ENCODE results near the gene PDE3A.
"Not testable (repeated sequence)": the region's sequence is repeated elsewhere in the genome, so short reads cannot be mapped to it uniquely, and the experiment has no call there.

PDE3A gene

GRCh38 chr12:20368114-20368650 is at the start of gene PDE3A:
PDE3A (plus strand) TSS chr12:20368537; CDS start chr12:20369285, 748 bp downstream.
- in situ Hi-C loops (cut with HindIII; ENCODE audit: low pct_ligation_motif_present, low pct_unique_long_range_greater_than_20kb, low sequenced_read_pairs), result no loop called here
- DNase-seq, result peak; percentile 80

GRCh38 chr12:20319366-20319765 is 49.0 kb upstream of the PDE3A start:
- in situ Hi-C loops (cut with HindIII; ENCODE audit: low pct_ligation_motif_present, low pct_unique_long_range_greater_than_20kb, low sequenced_read_pairs), result no loop called here
- DNase-seq, result no peak

- in situ Hi-C loops (cut with HindIII; ENCODE audit: low pct_ligation_motif_present, low pct_unique_long_range_greater_than_20kb, low sequenced_read_pairs), result no loop called here
- no peak for DNase-seq
These were observed 47.8 kb upstream of the PDE3A start for GRCh38 chr12:20320552-20320951.

- DNase-seq; in situ Hi-C loops (cut with HindIII; ENCODE audit: low pct_ligation_motif_present, low pct_unique_long_range_greater_than_20kb, low sequenced_read_pairs): not testable (repeated sequence)
These were observed 37.4 kb upstream of the PDE3A start for GRCh38 chr12:20330826-20331505.

- in situ Hi-C loops (cut with HindIII; ENCODE audit: low pct_ligation_motif_present, low pct_unique_long_range_greater_than_20kb, low sequenced_read_pairs), result no loop called here
- DNase-seq, result no peak
These were observed 29.3 kb upstream of the PDE3A start for GRCh38 chr12:20339060-20339459.

GRCh38 chr12:20342111-20342510 is 26.2 kb upstream of the PDE3A start:
- in situ Hi-C loops (cut with HindIII; ENCODE audit: low pct_ligation_motif_present, low pct_unique_long_range_greater_than_20kb, low sequenced_read_pairs), result no loop called here
- no peak for DNase-seq

GRCh38 chr12:20345866-20346265 is 22.5 kb upstream of the PDE3A start:
- DNase-seq, result no peak
- in situ Hi-C loops (cut with HindIII; ENCODE audit: low pct_ligation_motif_present, low pct_unique_long_range_greater_than_20kb, low sequenced_read_pairs), result no loop called here

- no peak for DNase-seq
- in situ Hi-C loops (cut with HindIII; ENCODE audit: low pct_ligation_motif_present, low pct_unique_long_range_greater_than_20kb, low sequenced_read_pairs), result no loop called here
These were observed 18.3 kb upstream of the PDE3A start for GRCh38 chr12:20350026-20350425.

GRCh38 chr12:20350495-20350894 is 17.8 kb upstream of the PDE3A start:
- in situ Hi-C loops (cut with HindIII; ENCODE audit: low pct_ligation_motif_present, low pct_unique_long_range_greater_than_20kb, low sequenced_read_pairs), result no loop called here
- DNase-seq, result no peak

- DNase-seq, result no peak
- in situ Hi-C loops (cut with HindIII; ENCODE audit: low pct_ligation_motif_present, low pct_unique_long_range_greater_than_20kb, low sequenced_read_pairs), result no loop called here
These were observed 16.9 kb upstream of the PDE3A start for GRCh38 chr12:20351406-20351805.

- no peak for DNase-seq
- in situ Hi-C loops (cut with HindIII; ENCODE audit: low pct_ligation_motif_present, low pct_unique_long_range_greater_than_20kb, low sequenced_read_pairs), result no loop called here
These were observed 12.3 kb upstream of the PDE3A start for GRCh38 chr12:20356048-20356447.

GRCh38 chr12:20360407-20360806 is 7.9 kb upstream of the PDE3A start:
- in situ Hi-C loops (cut with HindIII; ENCODE audit: low pct_ligation_motif_present, low pct_unique_long_range_greater_than_20kb, low sequenced_read_pairs), result no loop called here
- no peak for DNase-seq

- in situ Hi-C loops (cut with HindIII; ENCODE audit: low pct_ligation_motif_present, low pct_unique_long_range_greater_than_20kb, low sequenced_read_pairs), result no loop called here
These were observed 6.9 kb upstream of the PDE3A start for GRCh38 chr12:20361416-20361815.

GRCh38 chr12:20364501-20364900 is 3.8 kb upstream of the PDE3A start:
- in situ Hi-C loops (cut with HindIII; ENCODE audit: low pct_ligation_motif_present, low pct_unique_long_range_greater_than_20kb, low sequenced_read_pairs), result no loop called here

More at GRCh38 chr12:20361416-20361815, 6.9 kb upstream of the PDE3A start:
- no peak for DNase-seq

GRCh38 chr12:20366776-20367409 is 1.4 kb upstream of the PDE3A start:
- no peak for DNase-seq
- in situ Hi-C loops (cut with HindIII; ENCODE audit: low pct_ligation_motif_present, low pct_unique_long_range_greater_than_20kb, low sequenced_read_pairs), result no loop called here

More at GRCh38 chr12:20364501-20364900, 3.8 kb upstream of the PDE3A start:
- DNase-seq, result no peak

- in situ Hi-C loops (cut with HindIII; ENCODE audit: low pct_ligation_motif_present, low pct_unique_long_range_greater_than_20kb, low sequenced_read_pairs), result no loop called here
- DNase-seq, result no peak
These were observed 689 bp upstream of the PDE3A start for GRCh38 chr12:20367583-20368113.

GRCh38 chr12:20368651-20369304 is 441 bp downstream of the PDE3A start:
- in situ Hi-C loops (cut with HindIII; ENCODE audit: low pct_ligation_motif_present, low pct_unique_long_range_greater_than_20kb, low sequenced_read_pairs), result no loop called here
- DNase-seq, result peak; percentile 31

GRCh38 chr12:20369305-20370013 is 1.1 kb downstream of the PDE3A start:
- DNase-seq, result peak; percentile 28
- in situ Hi-C loops (cut with HindIII; ENCODE audit: low pct_ligation_motif_present, low pct_unique_long_range_greater_than_20kb, low sequenced_read_pairs), result no loop called here

- DNase-seq, result no peak
- in situ Hi-C loops (cut with HindIII; ENCODE audit: low pct_ligation_motif_present, low pct_unique_long_range_greater_than_20kb, low sequenced_read_pairs), result no loop called here
These were observed 1.7 kb downstream of the PDE3A start for GRCh38 chr12:20370014-20370386.
